Measurements from ENCODE around the gene EIF1AY.
A peak's percentile ranks its signal among the peaks of the same experiment; 100 is the strongest.
"Not testable (repeated sequence)": the region's sequence is repeated elsewhere in the genome, so short reads cannot be mapped to it uniquely, and the experiment has no call there.

Gene EIF1AY

GRCh38 chrY:20551840-20552239, 23.7 kb upstream of the EIF1AY start:
- no peak for DNase-seq (ENCODE audit: low spot score)
- no peak for TF ChIP-seq CTCF (IDR thresholded peaks at IDR 0.05; ENCODE audit: extremely low read depth, missing control alignments)

DNA sequence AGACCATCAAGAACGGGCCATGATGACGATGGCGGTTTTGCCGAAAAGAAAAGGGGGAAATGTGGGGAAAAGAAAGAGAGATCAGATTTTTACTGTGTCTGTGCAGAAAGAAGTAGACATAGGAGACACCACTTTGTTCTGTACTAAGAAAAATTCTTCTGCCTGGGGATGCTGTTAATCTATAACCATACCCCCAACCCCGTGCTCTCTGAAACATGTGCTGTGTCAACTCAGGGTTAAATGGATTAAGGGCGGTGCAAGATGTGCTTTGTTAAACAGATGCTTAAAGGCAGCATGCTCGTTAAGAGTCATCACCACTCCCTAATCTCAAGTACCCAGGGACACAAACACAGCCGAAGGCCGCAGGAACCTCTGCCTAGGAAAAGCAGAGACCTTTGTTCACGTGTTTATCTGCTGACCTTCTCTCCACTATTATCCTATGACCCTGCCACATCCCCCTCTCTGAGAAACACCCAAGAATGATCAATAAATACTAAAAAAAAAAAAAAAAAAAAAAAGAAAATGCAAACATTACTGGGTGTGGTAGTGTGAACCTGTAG, 22.7 kb upstream of the EIF1AY start:
- DNase-seq (ENCODE audit: low spot score): not testable (repeated sequence)

DNA sequence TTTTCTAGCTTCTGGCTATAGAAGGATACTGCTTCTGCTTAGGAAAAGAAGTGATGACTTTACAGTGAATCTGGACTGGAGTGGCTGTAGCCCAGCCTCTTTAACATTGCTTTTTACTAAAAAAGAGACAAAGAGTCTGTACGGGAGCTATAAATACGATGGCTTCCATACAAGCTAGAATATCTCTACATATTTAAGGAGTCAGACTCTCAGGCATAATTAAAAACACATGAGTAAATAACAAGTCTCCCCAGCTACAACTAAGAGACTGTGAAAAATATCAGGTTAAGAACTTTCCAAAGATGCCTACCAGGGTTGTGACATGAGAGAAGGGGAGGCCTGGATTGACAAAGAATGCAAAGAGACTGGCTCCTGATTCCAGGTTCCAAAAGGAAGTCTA, 19.8 kb upstream of the EIF1AY start:
- DNase-seq (ENCODE audit: low spot score): no peak
- TF ChIP-seq CTCF (IDR thresholded peaks at IDR 0.05; ENCODE audit: extremely low read depth, missing control alignments): no peak

DNA sequence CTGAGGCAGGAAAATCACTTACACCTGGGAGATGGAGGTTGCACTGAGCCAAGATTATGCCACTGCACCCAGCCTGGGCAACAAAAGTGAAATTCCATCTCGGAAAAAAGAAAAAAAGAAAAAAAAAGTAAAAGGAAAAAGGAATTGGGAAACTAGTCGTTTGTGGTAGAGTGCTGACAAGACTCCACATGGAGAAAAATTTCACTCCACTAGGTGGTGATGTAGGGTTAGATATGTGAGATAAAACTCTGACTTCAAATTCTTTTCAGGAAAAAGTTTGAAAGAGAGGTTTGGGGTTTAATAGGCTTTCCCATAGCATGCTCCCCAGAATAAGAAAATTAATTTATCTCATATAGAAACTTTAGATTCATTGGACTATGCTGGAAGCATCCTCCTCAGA, 16.9 kb upstream of the EIF1AY start:
- no peak for TF ChIP-seq CTCF (IDR thresholded peaks at IDR 0.05; ENCODE audit: extremely low read depth, missing control alignments)
- DNase-seq (ENCODE audit: low spot score): no peak

DNA sequence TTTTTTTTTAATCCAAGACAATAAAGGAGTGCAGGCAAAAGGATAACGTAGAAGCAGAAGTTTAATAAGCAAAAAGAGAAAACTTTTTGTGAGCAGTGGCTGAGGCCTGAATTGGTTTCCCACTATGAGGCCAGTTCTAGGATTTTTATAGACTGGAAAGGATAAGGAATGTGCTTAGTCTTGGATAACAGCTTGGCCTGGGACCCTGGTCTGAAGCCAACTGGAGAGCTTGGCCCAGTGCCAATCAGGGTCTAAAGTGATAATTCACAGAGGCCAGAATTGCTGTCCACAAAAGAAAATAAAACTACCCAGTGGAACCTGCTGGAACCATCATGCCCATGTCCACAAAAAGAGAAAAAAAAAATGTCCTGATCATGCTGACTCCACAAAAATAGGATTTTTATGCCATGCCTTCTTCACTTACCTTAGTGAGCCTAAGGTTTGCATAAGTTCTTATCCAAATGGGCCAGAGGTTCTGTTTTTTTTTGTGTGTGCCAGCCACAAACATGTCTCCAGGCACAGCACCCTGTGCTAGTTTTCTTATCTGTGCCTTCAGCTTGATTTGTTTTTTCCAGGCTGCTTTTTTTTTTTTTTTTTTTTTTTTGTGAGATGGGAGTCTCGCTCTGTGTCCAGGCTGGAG, 15.6 kb upstream of the EIF1AY start:
- DNase-seq (ENCODE audit: low spot score): no peak
- TF ChIP-seq CTCF (IDR thresholded peaks at IDR 0.05; ENCODE audit: extremely low read depth, missing control alignments): no peak

DNA sequence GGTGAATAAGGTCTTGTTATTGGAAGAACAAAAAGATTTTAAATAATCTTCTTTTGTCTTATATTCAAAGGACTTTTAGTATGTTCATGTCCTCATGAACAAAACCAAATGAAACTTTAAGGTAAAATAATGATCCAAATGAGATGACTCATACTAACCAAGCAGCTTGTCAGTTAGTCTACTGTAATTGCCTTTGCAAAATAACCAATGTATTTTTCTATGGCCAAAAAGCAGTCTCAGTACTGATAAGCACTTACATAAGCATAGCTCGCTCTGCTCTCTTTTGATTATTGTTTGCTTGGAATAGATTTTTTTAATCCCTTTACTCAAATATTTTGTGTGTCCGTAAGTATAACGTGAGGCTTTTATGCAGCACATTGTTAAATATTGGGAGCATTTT, 4.3 kb upstream of the EIF1AY start:
- DNase-seq (ENCODE audit: low spot score): no peak
- no peak for TF ChIP-seq CTCF (IDR thresholded peaks at IDR 0.05; ENCODE audit: extremely low read depth, missing control alignments)

DNA sequence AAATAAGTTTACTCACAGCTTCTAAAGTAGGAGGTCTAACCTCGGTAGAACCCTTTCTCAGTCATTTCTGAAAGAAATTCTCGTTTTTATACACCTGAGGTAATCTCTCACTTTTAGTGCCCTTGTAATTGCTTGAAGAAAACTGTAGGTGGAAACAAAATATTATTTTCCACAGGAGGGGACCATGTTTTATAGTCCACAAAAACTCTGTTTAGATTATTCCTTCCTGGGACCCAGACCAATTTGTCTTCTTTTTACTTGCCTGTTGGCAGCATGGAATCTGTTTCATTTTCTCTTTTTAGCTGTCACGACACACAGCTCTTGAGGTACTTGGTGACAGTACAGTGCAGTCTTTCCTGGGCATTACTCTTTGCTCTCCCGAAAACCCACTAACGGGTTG, 930 bp downstream of the EIF1AY start:
- DNase-seq (ENCODE audit: low spot score): peak; percentile 6
- no peak for TF ChIP-seq CTCF (IDR thresholded peaks at IDR 0.05; ENCODE audit: extremely low read depth, missing control alignments)

DNA sequence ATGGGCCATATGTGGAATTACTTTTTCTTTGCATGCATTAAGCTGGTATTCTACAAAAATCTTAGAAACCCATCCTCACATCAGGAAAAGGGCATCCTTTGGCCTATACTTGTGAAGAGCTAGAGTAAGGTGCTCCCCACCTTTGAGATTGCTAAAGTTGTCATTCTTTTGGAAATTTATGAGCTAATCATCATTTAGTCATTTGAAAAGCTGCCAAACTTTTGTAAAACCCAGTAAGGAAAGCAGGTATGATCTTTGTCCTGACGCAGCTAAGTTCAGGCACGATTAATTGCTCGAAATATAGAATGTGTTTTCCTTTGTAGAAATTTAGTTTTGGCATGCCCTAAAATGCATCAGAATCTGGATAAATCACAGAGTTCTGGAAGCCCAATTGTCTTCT, 2.6 kb downstream of the EIF1AY start:
- no peak for DNase-seq (ENCODE audit: low spot score)
- no peak for TF ChIP-seq CTCF (IDR thresholded peaks at IDR 0.05; ENCODE audit: extremely low read depth, missing control alignments)
